HEK293 (cell line): ENCODE results near the gene B4GALNT4.

Experiments used
- CTCF ChIA-PET: fragments of 350-600 bp; formaldehyde crosslinking; extraction: SDS; loops from one replicate; lab custom pipeline; 2021; ENCODE audit warnings: antibody characterized with exemption; lab: Yijun Ruan, JAX
- POLR2A ChIA-PET: fragments of 300-600 bp; formaldehyde crosslinking; extraction: SDS; loops from one replicate; lab custom pipeline; 2020; ENCODE audit warnings: antibody characterized with exemption, inconsistent platforms; lab: Yijun Ruan, JAX
- H3K27ac ChIP-seq: fragments of 200-500 bp; sonication (Bioruptor generic); 2 replicates; pipeline ENCODE4 v1.5.1; 2014; ENCODE audit warnings: low read depth, low read length, control low read depth, inconsistent platforms; ENCODE audit errors: extremely low read depth
- H3K36me3 ChIP-seq, 2 experiments: fragments of 200-500 bp in 1 of 2; sonication (Bioruptor generic) in 1 of 2; 1 replicate in 1 of 2; 2 replicates in 1 of 2; pipeline ENCODE4 v1.5.1; 2014 to 2017; ENCODE audit warnings: inconsistent platforms in 2 of 2, low read length in 2 of 2; ENCODE audit not compliant: control insufficient read depth in 2 of 2, insufficient read depth in 1 of 2
- H3K4me1 ChIP-seq: fragments of 200-500 bp; sonication (Bioruptor generic); 2 replicates; pipeline ENCODE4 v1.5.1; 2014; ENCODE audit warnings: mild to moderate bottlenecking, low read length, inconsistent platforms; ENCODE audit not compliant: control insufficient read depth, insufficient read depth
- H3K4me3 ChIP-seq: 2 replicates; pipeline ENCODE4 v1.5.1; 2011; ENCODE audit warnings: low read depth, mild to moderate bottlenecking, control low read depth, low read length, moderate library complexity
- H3K9me3 ChIP-seq: fragments of 200-500 bp; sonication (Bioruptor generic); 2 replicates; pipeline ENCODE4 v1.5.1; 2014; ENCODE audit warnings: low read depth, low read length, inconsistent platforms; ENCODE audit not compliant: control insufficient read depth, insufficient read depth
- BCL11B ChIP-seq: fragments of 450-650 bp; formaldehyde crosslinking; IDR thresholded peaks from 2 replicates; pipeline ENCODE4 v1.5.1; 2016; ENCODE audit warnings: low read depth, missing biosample characterization, missing genetic modification characterization
- HOXD13 ChIP-seq: sonication (generic); formaldehyde crosslinking; IDR thresholded peaks from 2 replicates; pipeline ENCODE4 v1.8.0; 2022; ENCODE audit warnings: missing genetic modification reagents, borderline replicate concordance
- KLF10 ChIP-seq: fragments of 450-650 bp; IDR thresholded peaks from 2 replicates; pipeline ENCODE4 v1.5.1; 2018; ENCODE audit warnings: missing biosample characterization, mild to moderate bottlenecking, missing genetic modification characterization
- PRDM1 ChIP-seq: fragments of 450-650 bp; formaldehyde crosslinking; IDR thresholded peaks from 2 replicates; pipeline ENCODE4; 2016; ENCODE audit warnings: missing biosample characterization, missing genetic modification characterization
- RBAK ChIP-seq: fragments of 450-650 bp; formaldehyde crosslinking; IDR thresholded peaks from 2 replicates; pipeline ENCODE4 v1.5.1; 2016; ENCODE audit warnings: missing biosample characterization, missing genetic modification characterization
- SCRT2 ChIP-seq: fragments of 450-650 bp; formaldehyde crosslinking; IDR thresholded peaks from 2 replicates; pipeline ENCODE4 v1.5.1; 2016; ENCODE audit warnings: missing biosample characterization, missing genetic modification characterization
- SETDB1 ChIP-seq: IDR thresholded peaks from one replicate; pipeline ENCODE4 v1.6.1; 2017; ENCODE audit warnings: mild to moderate bottlenecking, low read length, moderate library complexity, mixed read lengths; ENCODE audit not compliant: insufficient read length
- ZNF223 ChIP-seq: fragments of 450-650 bp; formaldehyde crosslinking; IDR thresholded peaks from 2 replicates; pipeline ENCODE4 v1.5.1; 2016; ENCODE audit warnings: missing biosample characterization, missing genetic modification characterization
- ZNF23 ChIP-seq: fragments of 450-650 bp; formaldehyde crosslinking; IDR thresholded peaks from 2 replicates; pipeline ENCODE4 v1.5.1; 2016; ENCODE audit warnings: missing biosample characterization, missing genetic modification characterization, borderline replicate concordance
- ZNF266 ChIP-seq: fragments of 450-650 bp; formaldehyde crosslinking; IDR thresholded peaks from 2 replicates; pipeline ENCODE4 v1.5.1; 2016; ENCODE audit warnings: missing biosample characterization, missing genetic modification characterization, low read depth
- ZNF335 ChIP-seq: fragments of 450-650 bp; formaldehyde crosslinking; conservative IDR thresholded peaks from 2 replicates; pipeline ENCODE4 v1.5.1; 2016; ENCODE audit warnings: missing biosample characterization, missing genetic modification characterization
- ZNF350 ChIP-seq: fragments of 450-650 bp; formaldehyde crosslinking; IDR thresholded peaks from 2 replicates; pipeline ENCODE4 v1.5.0; 2017; ENCODE audit warnings: missing biosample characterization, mild to moderate bottlenecking, missing genetic modification characterization
- ZNF366 ChIP-seq: fragments of 450-650 bp; formaldehyde crosslinking; conservative IDR thresholded peaks from 2 replicates; pipeline ENCODE4 v1.5.1; 2016; ENCODE audit warnings: missing biosample characterization, missing genetic modification characterization
- ZNF416 ChIP-seq: fragments of 450-650 bp; formaldehyde crosslinking; IDR thresholded peaks from 2 replicates; pipeline ENCODE4 v1.5.1; 2016; ENCODE audit warnings: missing biosample characterization, missing genetic modification characterization
- ZNF426 ChIP-seq: fragments of 450-650 bp; formaldehyde crosslinking; IDR thresholded peaks from 2 replicates; pipeline ENCODE4 v1.5.1; 2017; ENCODE audit warnings: missing biosample characterization, missing genetic modification characterization, mild to moderate bottlenecking, inconsistent platforms, moderate library complexity
- ZNF433 ChIP-seq: fragments of 450-650 bp; formaldehyde crosslinking; IDR thresholded peaks from 2 replicates; pipeline ENCODE4 v1.5.1; 2016; ENCODE audit warnings: missing biosample characterization, missing genetic modification characterization, low read depth
- ZNF701 ChIP-seq: fragments of 450-650 bp; formaldehyde crosslinking; IDR thresholded peaks from 2 replicates; pipeline ENCODE4 v1.5.1; 2016; ENCODE audit warnings: missing biosample characterization, missing genetic modification characterization
- ZNF768 ChIP-seq: fragments of 450-650 bp; formaldehyde crosslinking; IDR thresholded peaks from 2 replicates; pipeline ENCODE4 v1.5.1; 2018; ENCODE audit warnings: missing biosample characterization, mild to moderate bottlenecking, missing genetic modification characterization
- ZNF830 ChIP-seq: fragments of 450-650 bp; IDR thresholded peaks from 2 replicates; pipeline ENCODE4 v1.5.0; 2018; ENCODE audit warnings: missing biosample characterization, missing genetic modification characterization, low read depth, mild to moderate bottlenecking, moderate library complexity
- ZSCAN30 ChIP-seq: fragments of 450-650 bp; IDR thresholded peaks from 2 replicates; pipeline ENCODE4 v1.5.1; 2018; ENCODE audit warnings: missing biosample characterization, mild to moderate bottlenecking, missing genetic modification characterization, moderate library complexity
- TF ChIP-seq, protein P1 (sequence below): fragments of 450-650 bp; formaldehyde crosslinking; IDR thresholded peaks from 2 replicates; pipeline ENCODE4 v1.5.1; 2016; ENCODE audit warnings: missing biosample characterization, missing genetic modification characterization
- TF ChIP-seq, protein P2 (sequence below): fragments of 450-650 bp; formaldehyde crosslinking; IDR thresholded peaks from 2 replicates; pipeline ENCODE4 v1.5.1; 2016; ENCODE audit warnings: missing biosample characterization, missing genetic modification characterization
- TF ChIP-seq, protein P3 (sequence below): IDR thresholded peaks from 2 replicates; pipeline ENCODE4 v1.6.1; 2011; ENCODE audit warnings: mild to moderate bottlenecking, low read depth, low read length, borderline replicate concordance

B4GALNT4 gene

DNA sequence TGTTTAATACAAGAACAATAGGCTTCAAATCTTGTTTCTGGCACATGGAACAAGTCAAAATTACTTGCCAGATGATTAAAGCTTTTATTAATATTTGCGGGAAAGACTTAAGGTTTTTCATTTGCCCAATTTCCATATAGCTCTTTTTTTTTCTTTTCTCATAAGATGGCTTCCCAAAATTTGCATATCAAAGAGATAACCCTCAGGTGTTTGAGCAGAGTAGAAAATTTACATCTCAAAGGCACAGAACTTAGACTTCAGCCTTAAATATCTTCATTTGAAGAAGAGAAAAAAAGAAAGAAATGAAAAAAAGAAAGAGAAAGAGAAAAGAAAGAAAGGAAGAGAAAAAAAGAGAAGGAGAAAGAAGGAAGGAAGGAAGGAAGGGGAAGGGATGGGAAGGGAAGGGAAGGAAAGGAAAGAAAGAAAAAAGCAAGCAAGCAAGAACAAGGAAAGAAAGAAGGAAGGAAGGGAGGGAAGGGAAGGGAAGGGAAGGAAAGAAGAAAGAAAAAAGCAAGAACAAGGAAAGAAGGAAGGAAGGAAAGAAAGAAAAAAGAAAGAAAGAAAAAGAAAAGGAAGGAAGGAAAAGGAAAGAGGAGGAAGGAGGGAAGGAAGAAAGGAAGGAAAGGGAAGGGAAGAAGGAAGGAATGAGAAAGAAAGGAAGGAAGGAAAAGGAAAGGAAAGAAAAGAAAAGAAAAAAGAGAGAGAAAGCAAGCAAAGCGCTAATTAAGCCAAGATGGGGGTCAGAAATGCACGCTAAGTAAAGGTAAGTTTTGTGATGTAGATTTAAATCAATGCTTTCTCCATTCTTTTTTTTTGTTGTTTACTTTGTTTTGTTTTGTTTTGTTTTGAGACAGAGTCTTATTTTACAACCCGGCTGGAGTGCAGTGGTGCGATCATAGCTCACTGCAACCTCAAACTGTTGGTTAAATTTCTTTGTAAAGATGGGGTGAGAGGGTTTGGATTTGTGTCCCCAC, 28.5 kb upstream of the B4GALNT4 start:
- H3K36me3 ChIP-seq, result no peaks in the 10 kb centered on the region
- H3K27ac ChIP-seq, result no peak overlapping the region
- ChIA-PET POLR2A (no interaction called here), CTCF (interaction anchor here (1.0 to 1.6 kb wide), 2 partner anchors 12 to 36 kb away, joined by 4 to 7 read pairs; no protein-coding TSS in a partner anchor)
- no peak overlapping the region for H3K4me3 ChIP-seq
- TF ChIP-seq PRDM1 (tag by site-specific recombination), result peak; percentile 86
- peak; percentile 95 for TF ChIP-seq ZNF366 (tag by site-specific recombination)
- TF ChIP-seq ZNF768 (tag by site-specific recombination), result no peak
- TF ChIP-seq ZNF335, result no peak
- no peak for TF ChIP-seq HOXD13 (CRISPR knock-in tag)
- H3K4me1 ChIP-seq, result no peaks in the 10 kb centered on the region
- H3K9me3 ChIP-seq, result no peaks in the 10 kb centered on the region

DNA sequence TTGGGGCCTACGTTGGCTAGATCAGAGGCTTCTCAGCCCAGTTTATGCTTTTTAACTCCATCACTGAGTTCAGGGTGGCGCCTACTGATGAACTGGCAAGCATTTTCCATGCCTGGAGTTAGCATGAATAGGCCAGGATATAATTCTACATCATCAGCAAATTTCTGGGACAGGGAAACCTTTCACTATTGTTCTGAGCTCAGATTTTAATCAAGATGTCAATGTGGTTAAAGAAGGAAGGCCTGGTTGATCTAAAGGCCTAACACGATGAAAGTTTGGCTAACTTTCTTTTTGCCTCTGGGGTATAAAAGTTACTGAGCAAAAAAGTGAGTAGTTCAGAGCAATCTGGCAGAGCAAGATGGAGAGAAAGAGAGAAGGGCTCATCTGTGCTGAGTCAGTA, 27.0 kb upstream of the B4GALNT4 start:
- Histone ChIP-seq H3K4me3 (no peak overlapping the region), H3K27ac (no peak overlapping the region), H3K36me3 (no peaks in the 10 kb centered on the region), H3K4me1 (no peaks in the 10 kb centered on the region), H3K9me3 (no peaks in the 10 kb centered on the region)
- CTCF ChIA-PET, result no interaction called here
- no peak for TF ChIP-seq ZNF701
- no peak for TF ChIP-seq BCL11B (tag by site-specific recombination)
- no peak for TF ChIP-seq ZSCAN30 (tag by site-specific recombination)
- TF ChIP-seq SCRT2 (tag by site-specific recombination), result no peak
- no peak for TF ChIP-seq ZNF266 (tag by site-specific recombination)
- TF ChIP-seq, protein P1, sequence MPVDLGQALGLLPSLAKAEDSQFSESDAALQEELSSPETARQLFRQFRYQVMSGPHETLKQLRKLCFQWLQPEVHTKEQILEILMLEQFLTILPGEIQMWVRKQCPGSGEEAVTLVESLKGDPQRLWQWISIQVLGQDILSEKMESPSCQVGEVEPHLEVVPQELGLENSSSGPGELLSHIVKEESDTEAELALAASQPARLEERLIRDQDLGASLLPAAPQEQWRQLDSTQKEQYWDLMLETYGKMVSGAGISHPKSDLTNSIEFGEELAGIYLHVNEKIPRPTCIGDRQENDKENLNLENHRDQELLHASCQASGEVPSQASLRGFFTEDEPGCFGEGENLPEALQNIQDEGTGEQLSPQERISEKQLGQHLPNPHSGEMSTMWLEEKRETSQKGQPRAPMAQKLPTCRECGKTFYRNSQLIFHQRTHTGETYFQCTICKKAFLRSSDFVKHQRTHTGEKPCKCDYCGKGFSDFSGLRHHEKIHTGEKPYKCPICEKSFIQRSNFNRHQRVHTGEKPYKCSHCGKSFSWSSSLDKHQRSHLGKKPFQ (tag by site-specific recombination), result no peak
- TF ChIP-seq KLF10, result no peak
- TF ChIP-seq SETDB1, result no peak
- no peak for TF ChIP-seq ZNF23 (tag by site-specific recombination)
- TF ChIP-seq ZNF426 (tag by site-specific recombination), result no peak
- TF ChIP-seq ZNF223 (tag by site-specific recombination), result no peak
- no peak for TF ChIP-seq ZNF350
- no peak for TF ChIP-seq RBAK
- no peak for TF ChIP-seq ZNF433 (tag by site-specific recombination)
- no peak for TF ChIP-seq ZNF830 (tag by site-specific recombination)
- no peak for TF ChIP-seq ZNF416 (tag by site-specific recombination)
- TF ChIP-seq, protein P2, sequence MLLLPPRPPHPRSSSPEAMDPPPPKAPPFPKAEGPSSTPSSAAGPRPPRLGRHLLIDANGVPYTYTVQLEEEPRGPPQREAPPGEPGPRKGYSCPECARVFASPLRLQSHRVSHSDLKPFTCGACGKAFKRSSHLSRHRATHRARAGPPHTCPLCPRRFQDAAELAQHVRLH, result no peak
- TF ChIP-seq, protein P3, sequence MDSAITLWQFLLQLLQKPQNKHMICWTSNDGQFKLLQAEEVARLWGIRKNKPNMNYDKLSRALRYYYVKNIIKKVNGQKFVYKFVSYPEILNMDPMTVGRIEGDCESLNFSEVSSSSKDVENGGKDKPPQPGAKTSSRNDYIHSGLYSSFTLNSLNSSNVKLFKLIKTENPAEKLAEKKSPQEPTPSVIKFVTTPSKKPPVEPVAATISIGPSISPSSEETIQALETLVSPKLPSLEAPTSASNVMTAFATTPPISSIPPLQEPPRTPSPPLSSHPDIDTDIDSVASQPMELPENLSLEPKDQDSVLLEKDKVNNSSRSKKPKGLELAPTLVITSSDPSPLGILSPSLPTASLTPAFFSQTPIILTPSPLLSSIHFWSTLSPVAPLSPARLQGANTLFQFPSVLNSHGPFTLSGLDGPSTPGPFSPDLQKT, result no peak
- TF ChIP-seq, all 188 proteins: peak for 0
- POLR2A ChIA-PET, result no interaction called here
